Measurements from ENCODE around the gene GPR152.

GPR152 gene

DNA sequence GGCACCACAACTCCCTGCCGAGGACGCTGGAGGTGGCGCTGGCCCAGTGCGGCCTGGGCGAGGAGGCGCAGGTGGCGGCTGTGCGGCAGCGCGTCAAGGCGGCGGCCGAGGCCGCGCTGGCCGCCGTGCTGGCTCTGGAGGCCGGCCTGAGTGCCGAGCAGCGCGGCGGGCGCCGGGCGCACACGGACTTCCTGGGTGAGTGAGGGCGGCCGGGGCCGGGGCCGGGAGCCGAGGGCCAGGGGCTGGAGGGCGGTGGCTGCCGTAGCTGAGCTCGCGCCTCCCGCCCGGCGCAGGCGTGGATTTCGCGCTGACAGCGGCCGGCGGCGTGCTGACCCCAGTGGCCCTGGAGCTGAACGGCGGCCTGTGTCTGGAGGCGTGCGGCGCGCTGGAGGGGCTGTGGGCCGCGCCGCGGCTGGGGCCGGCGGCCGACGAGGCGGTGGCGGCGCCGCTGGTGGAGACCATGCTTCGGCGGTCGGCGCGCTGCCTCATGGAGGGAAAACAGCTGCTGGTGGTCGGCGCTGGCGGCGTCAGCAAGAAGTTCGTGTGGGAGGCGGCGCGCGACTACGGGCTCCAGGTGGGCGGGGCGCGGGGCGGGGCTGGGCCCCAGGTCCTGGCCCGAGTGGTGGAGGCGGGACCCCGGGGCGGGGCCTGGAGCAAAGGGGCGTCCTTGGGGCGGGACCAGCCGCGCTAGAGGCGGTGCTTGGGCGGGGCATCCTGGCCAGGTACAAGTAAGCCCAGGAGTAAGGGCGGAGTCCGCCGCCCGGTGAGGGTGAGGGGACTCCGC, 31.7 kb downstream of the GPR152 start:
- peak; percentile 53; the same call in 1 of the 2 replicates for TF ChIP-seq POLR2AphosphoS5 (IDR thresholded peaks at IDR 0.05; ENCODE audit: low read depth, low read length)
- TF ChIP-seq, protein P1, sequence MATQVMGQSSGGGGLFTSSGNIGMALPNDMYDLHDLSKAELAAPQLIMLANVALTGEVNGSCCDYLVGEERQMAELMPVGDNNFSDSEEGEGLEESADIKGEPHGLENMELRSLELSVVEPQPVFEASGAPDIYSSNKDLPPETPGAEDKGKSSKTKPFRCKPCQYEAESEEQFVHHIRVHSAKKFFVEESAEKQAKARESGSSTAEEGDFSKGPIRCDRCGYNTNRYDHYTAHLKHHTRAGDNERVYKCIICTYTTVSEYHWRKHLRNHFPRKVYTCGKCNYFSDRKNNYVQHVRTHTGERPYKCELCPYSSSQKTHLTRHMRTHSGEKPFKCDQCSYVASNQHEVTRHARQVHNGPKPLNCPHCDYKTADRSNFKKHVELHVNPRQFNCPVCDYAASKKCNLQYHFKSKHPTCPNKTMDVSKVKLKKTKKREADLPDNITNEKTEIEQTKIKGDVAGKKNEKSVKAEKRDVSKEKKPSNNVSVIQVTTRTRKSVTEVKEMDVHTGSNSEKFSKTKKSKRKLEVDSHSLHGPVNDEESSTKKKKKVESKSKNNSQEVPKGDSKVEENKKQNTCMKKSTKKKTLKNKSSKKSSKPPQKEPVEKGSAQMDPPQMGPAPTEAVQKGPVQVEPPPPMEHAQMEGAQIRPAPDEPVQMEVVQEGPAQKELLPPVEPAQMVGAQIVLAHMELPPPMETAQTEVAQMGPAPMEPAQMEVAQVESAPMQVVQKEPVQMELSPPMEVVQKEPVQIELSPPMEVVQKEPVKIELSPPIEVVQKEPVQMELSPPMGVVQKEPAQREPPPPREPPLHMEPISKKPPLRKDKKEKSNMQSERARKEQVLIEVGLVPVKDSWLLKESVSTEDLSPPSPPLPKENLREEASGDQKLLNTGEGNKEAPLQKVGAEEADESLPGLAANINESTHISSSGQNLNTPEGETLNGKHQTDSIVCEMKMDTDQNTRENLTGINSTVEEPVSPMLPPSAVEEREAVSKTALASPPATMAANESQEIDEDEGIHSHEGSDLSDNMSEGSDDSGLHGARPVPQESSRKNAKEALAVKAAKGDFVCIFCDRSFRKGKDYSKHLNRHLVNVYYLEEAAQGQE (IDR thresholded peaks at IDR 0.05; ENCODE audit: insufficient read depth in 1 of 2, low read depth in 2 of 2, low read length in 2 of 2) = no peak
- peak; percentile 50 for TF ChIP-seq FOXP2 (optimal IDR thresholded peaks at IDR 0.05; ENCODE audit: borderline replicate concordance, extremely low read depth, extremely low read length, insufficient read depth)
- TF ChIP-seq TAF1 (IDR thresholded peaks at IDR 0.05; ENCODE audit: borderline replicate concordance, insufficient read depth, low read length) = peak; percentile 60; the same call in 1 of the 2 replicates

DNA sequence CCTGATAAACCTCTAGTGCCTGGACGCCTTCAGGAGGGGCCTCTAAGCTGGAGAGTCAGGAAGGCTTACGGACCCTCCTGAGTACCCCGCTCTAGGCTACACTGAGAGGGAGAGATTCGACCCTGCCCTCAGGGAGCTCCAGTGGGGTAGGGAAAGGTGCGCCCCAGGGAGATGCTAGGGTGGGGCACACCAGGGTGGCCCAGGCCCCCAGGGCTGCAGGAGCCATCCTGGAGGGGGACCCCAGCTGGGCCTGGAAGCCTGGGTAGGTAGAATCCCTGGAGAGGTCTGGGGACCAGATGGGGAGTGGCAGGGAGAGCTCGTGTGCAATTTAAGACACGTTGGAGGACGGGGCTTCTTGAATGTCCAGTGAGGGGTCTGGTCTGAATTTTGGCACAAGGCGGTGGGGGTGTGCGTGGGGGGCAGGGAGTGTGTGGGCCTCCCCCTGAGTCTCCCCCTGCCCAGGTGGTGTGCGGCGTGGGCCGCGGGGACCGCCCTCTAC, 32.3 kb downstream of the GPR152 start:
- TF ChIP-seq SIN3A (IDR thresholded peaks at IDR 0.05; ENCODE audit: borderline replicate concordance, insufficient read depth, low read length) = no peak

DNA sequence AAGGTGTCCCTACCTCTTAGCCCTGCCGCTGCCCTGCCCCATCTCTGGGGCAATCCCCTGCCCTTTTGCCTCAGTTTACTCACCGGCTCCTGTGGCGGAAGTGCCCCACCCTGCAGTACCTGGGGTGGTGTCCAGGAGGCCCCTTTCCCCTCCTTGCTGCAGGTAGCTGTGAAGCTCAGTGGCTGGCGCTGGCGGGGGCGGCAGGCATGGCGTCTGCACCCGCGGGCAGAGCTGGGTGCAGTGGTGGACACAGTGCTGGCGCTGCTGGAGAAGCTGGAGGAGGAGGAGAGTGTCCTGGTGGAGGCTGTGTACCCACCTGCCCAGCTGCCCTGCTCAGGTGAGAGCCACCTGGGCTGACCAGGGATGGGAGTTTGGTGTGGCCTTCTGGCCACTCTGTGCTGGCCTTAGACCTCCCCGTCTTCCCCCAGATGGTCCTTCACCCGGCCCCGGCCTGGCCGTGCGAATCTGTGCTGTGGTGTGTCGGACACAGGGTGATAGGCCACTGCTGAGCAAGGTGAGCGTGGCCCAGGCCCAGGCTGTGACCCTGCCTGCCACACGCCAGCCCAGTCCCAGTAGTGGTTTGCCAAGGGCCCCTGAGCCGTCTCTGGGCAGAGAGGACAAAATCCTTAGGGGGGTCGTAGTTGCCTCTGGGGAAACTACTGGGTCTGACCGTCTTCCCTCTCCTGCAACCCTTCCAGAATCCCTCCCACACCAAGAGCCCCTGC, 33.0 kb downstream of the GPR152 start:
- TF ChIP-seq TAF1 (IDR thresholded peaks at IDR 0.05; ENCODE audit: borderline replicate concordance, insufficient read depth, low read length) (no peak), FOXP2 (optimal IDR thresholded peaks at IDR 0.05; ENCODE audit: borderline replicate concordance, extremely low read depth, extremely low read length, insufficient read depth) (no peak), SIN3A (IDR thresholded peaks at IDR 0.05; ENCODE audit: borderline replicate concordance, insufficient read depth, low read length) (no peak), POLR2AphosphoS5 (IDR thresholded peaks at IDR 0.05; ENCODE audit: low read depth, low read length) (no peak)
- TF ChIP-seq, protein P1 (IDR thresholded peaks at IDR 0.05; ENCODE audit: insufficient read depth in 1 of 2, low read depth in 2 of 2, low read length in 2 of 2) = no peak

DNA sequence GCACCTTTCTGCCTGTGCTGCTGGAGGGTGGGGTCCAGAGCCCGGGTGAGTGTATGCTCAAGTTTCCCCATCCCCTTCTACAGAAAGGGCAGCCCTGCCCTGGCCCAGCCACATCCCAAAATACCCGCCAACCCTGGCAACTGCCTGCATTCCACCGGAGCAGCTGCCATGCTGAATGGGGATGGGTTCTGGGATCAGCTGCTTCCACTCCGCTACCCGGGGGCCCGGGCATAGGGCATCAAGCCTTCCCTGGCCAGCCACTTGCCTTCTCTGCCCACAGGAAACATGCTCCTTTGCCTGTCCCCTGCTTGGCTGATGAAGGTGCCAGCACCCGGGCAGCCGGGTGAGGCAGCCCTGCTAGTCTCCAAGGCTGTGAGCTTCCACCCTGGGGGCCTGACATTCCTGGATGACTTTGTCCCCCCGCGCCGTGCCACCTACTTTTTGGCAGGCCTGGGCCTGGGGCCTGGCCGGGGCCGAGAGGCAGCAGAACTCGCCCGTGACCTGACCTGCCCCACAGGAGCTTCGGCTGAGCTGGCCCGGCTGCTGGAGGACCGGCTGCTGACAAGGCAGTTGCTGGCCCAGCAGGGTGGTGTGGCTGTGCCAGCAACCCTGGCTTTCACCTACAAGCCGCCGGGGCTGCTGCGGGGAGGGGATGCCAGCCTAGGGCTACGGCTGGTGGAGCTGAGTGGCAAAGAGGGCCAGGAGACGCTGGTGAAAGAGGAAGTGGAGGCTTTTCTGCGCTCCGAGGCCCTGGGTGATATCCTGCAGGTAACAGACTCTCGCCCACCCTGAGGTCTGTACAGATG, 33.9 kb downstream of the GPR152 start:
- TF ChIP-seq POLR2AphosphoS5 (IDR thresholded peaks at IDR 0.05; ENCODE audit: low read depth, low read length) = no peak
- TF ChIP-seq, protein P1 (IDR thresholded peaks at IDR 0.05; ENCODE audit: insufficient read depth in 1 of 2, low read depth in 2 of 2, low read length in 2 of 2) = no peak
- TF ChIP-seq TAF1 (IDR thresholded peaks at IDR 0.05; ENCODE audit: borderline replicate concordance, insufficient read depth, low read length) = no peak
- no peak for TF ChIP-seq SIN3A (IDR thresholded peaks at IDR 0.05; ENCODE audit: borderline replicate concordance, insufficient read depth, low read length)
- TF ChIP-seq FOXP2 (optimal IDR thresholded peaks at IDR 0.05; ENCODE audit: borderline replicate concordance, extremely low read depth, extremely low read length, insufficient read depth) = no peak

DNA sequence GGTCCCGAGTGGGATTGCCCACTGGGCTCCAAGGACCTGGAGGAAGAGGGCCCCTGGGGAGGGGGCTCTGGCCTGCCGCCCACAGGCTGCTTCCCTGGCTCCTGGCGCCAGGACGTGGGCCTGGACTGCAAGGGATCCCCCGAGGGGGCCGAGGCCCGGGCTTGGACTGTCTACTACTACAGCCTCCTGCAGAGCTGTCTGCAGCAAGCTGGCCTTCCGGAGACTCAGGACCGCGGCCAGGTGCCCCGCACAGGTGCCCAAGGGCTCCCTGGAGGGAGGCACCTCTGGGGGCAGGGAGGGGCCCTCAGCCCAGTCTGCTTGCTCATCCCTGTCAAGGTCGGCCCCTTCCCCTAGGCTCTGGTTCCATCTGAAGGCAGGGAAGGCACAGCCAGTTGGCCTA, 35.1 kb downstream of the GPR152 start:
- TF ChIP-seq SIN3A (IDR thresholded peaks at IDR 0.05; ENCODE audit: borderline replicate concordance, insufficient read depth, low read length) = no peak
- no peak for TF ChIP-seq FOXP2 (optimal IDR thresholded peaks at IDR 0.05; ENCODE audit: borderline replicate concordance, extremely low read depth, extremely low read length, insufficient read depth)
- no peak for TF ChIP-seq POLR2AphosphoS5 (IDR thresholded peaks at IDR 0.05; ENCODE audit: low read depth, low read length)
- no peak for TF ChIP-seq TAF1 (IDR thresholded peaks at IDR 0.05; ENCODE audit: borderline replicate concordance, insufficient read depth, low read length)
- TF ChIP-seq, protein P1 (IDR thresholded peaks at IDR 0.05; ENCODE audit: insufficient read depth in 1 of 2, low read depth in 2 of 2, low read length in 2 of 2) = no peak

All from PFSK-1 (cell line).